HG03175 (cell line): Measurements from ENCODE around the gene OR9A2.

ENCODE experiments used
- ATAC-seq: cut with Tn5 transposase; IDR thresholded peaks from one replicate; pipeline ENCODE4 v1.9.1; 2021; ENCODE audit warnings: mild to moderate bottlenecking, moderate library complexity; ENCODE audit not compliant: unreplicated experiment

The OR9A2 gene, protein sequence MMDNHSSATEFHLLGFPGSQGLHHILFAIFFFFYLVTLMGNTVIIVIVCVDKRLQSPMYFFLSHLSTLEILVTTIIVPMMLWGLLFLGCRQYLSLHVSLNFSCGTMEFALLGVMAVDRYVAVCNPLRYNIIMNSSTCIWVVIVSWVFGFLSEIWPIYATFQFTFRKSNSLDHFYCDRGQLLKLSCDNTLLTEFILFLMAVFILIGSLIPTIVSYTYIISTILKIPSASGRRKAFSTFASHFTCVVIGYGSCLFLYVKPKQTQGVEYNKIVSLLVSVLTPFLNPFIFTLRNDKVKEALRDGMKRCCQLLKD

DNA sequence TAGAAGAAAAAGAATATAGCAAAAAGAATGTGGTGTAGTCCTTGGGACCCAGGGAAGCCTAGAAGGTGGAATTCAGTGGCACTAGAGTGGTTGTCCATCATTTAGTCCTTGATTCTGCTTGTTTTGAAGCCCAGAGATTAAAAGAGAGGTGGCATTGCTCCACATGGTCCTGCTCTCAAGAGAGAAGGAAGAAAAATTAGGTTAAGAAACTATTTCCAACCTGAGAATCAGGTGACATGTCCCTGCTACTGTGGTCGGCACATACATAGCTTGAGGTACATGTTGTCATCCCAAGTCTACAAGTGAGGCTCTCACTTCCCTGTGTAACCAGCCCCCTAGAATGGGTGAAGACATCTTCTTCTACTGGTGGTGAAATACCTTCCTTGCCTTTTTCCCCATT lies at the start of gene OR9A2:
Gene OR9A2 (minus strand): TSS at position 101 of the 400 bp plus-strand sequence. CDS start 0 bp downstream, at position 101.
- ATAC-seq, result no peak

DNA sequence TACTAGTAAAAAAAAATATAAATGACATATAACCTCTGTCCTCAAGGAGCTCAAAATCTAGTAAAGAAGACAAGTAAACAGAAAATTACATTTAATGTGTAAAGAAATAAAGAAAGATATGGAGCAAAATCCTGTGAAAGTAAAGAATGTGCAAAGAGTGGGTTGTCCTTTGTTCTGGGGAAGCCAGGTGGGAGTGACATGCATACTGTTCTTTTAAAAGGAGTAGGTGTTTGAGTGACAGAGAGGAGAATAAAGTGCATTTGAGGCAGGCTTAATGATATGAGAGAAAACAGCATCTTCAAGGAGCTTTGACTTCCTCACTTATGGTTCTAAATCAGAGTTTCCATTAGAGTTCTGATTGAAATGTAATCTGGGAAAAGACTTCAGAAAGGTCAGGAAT lies 47.2 kb upstream of the OR9A2 start:
- ATAC-seq, result no peak

DNA sequence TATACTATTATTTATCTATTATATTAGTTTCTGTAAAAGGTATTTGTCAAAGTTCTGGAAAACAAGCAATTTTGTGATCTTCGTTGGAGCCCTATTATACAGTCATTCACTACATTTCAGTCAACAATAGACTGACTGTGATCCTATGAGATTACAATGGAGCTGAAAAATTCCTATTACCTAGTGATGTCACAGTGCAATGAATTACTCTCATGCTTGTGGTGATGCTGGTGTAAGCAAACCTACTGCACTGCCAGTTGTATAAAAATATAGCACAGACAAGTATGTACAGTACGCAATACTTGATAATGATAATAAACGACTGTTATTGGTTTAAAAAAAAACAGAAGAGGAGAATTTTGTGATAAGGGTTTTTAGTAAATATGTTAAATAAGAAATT lies 46.6 kb upstream of the OR9A2 start:
- no peak for ATAC-seq

DNA sequence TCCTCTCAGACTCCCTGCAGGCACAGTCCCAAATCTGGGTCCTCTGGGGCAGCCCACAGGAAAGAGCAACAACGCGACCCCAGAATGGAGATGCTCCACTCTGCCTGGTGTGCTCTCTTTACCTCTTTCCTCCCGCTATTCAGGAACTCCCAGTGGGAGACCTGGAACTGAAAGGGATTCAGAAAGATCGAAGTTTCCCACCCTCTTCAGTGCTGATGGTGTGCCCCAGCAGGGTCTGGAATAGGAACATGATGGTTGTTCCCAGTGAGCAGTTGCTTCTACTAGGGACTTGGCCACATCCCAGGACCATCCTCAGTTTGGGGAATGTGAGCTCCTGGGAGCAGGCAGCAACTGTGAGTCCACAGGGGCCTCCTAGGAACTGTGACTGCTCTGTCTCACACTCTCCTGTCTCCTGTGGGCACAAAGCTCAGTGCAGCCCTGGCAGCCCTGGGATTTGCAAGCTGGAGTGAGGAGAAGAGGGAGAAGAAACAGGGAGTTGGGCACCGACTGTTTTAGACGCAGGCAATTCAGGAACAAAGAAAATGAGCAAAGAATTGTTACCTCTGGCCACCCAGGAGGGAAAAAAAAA lies 43.1 kb upstream of the OR9A2 start:
- ATAC-seq, result no peak

DNA sequence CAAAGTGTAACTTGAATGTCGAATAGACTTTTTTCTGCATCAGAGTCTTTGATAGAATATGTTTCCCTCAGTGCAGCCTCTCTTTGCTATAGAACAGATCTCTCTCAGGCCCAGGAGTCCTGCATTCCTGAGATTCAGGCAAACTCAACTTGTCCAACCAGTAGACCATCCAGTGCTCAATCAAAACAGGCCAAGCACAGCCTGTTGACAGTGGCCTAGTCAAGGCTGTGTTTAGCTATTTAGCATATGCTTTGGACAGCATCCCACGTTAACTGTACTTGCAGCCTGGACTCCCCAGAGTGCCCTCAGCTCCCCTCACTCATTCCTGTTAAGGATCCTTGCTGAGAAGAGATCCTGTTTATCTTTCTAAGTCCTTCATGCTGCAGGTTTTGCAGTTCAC lies 41.5 kb upstream of the OR9A2 start:
- no peak for ATAC-seq

DNA sequence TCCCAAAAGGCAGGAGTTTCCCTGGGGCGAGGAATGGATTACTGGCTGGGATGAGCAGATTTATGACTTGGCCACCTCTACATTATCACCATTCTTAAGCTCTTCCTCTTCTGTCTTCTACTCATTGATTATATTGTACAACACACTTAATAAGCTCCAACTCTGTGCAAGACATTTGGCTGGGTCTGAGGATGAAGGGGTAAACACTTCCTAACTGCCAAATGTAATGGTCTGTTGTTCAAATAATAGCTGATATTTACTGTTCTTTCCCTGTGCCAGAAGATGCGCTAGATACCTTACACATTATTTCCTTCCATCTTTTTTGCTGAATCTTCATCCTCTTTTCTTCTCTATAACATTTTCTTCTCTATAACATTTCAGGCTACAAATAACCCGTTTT lies 36.8 kb upstream of the OR9A2 start:
- no peak for ATAC-seq

DNA sequence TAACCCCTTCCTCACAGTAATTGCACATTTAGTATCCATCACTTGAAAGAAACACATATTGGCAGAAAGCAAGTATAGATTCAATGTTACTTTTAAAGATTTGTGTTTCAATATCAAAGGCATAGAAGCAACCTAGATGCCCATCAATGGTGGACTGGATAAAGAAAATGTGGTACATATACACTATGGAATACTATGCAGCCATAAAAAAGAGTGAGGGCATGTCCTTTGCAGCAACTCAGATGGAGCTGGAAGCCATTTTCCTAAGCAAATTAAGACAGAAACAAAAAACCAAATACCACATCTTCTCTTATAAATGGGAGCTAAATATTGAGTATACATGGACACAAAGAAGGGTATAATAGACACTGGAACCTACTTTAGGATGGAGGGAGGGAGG lies 28.8 kb upstream of the OR9A2 start:
- ATAC-seq, result no peak

DNA sequence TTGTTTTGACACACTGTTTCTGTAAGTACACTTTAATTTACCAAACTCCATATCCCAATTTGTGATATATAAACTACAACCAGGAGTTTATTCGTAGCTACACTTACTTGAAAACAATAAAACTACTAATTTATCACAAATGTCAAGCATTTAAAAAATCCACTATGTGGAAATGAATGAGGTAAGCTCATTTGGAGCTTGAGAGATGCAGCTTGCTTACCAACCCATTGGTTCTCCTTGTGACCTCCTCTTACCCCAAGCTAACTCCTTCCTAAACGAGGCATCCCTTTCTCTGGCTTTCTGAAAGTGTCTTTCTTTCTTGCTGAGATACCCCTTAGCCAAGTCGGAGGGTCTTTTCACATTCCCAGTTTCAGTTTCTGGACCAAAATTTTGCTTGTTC lies 27.7 kb upstream of the OR9A2 start:
- ATAC-seq, result no peak

DNA sequence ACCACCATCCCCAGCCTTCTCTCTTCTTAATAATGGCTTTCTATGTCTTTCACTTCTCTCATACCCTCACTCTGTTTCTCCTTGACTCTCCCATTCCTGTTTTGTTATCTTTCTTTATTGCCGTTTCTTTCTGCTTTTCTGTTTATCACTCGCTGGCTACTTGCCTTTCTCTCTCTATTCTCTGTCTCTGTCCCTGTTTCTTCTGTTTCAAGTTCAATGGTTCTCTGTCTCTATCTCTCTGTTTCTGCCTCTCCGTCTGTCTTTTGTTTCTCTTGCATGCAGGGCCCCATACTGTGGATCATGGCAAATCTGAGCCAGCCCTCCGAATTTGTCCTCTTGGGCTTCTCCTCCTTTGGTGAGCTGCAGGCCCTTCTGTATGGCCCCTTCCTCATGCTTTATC lies 25.1 kb upstream of the OR9A2 start, which contains the start of gene OR6V1:
Gene OR6V1 (plus strand): TSS at position 301 of the 400 bp plus-strand sequence. CDS start 0 bp downstream, at position 301.
- no peak for ATAC-seq

DNA sequence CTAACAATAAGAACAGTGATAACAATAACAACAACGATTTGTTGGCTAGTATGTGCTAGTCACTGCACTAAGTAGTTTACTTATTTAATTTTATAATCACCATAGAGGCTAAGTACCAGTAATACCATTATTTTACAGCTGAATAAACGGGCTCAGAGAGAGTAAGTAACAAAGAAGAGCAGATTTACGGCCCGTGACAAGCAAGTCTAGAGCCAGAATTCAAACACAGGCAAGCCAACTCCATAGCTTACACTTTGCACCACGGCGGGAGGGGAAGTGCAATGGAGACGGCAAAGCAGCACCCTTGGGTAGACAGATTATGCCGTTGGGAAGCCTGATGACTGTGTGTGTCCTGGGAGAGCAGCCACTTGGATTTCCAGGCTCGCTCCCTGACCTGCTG lies 24.0 kb upstream of the OR9A2 start:
- ATAC-seq, result no peak

DNA sequence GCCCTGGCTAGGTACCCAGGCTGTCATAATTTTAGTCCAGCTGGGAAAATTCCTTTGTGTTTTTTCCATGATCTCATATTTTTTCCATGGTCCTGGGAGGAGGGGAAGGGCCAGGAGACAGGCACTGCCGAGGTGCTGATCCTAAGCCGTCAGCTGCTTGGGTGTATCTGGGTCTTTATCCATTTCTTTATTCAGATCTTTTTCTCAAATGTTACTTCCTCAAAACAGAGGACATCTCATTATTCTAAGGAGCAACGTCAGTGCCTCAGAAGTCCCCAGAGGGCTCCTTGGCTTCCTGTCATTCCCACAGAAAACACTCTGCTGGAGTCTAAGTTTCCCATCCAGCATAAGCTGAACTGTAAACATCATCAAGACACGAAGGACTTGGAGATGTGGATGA lies 22.4 kb upstream of the OR9A2 start:
- ATAC-seq, result no peak

DNA sequence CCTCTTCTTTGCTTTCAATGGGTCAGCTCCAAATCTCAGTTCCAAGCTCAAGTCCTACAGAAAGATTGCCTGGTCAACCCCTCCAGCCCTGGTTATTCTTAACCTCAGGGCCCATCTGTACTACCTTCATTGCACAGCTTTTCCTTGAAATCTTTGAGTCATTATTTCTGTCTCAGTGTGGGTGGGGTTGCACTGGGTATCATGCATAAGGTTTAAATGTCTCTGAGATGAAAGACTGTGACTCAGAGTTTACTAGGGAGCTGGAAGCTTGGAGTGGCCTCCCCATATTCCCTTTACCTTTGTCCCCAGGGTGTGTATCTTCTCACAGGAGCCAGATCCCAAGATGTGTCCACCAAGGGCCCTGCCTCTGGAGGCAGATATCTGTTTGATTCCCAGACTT lies 21.9 kb upstream of the OR9A2 start:
- no peak for ATAC-seq

DNA sequence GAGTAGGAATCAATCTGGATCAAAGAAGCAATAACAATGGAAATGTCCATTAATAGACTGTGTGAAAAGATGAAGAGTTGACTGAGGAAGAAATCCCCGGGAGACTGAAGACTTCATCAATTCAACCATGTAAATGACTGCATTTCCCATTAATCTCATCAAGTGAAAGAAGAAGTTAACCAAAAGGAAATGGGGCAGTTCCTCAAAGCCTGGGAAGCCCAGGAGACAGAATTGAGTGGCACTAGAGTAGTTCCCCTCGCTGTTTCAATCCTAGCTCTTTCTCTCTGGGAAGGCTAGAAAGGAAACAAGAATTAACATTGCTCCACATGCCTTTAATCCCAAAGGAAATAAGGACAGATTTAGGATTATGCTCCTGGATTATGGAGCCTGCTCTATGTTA lies 20.4 kb upstream of the OR9A2 start:
- no peak for ATAC-seq

DNA sequence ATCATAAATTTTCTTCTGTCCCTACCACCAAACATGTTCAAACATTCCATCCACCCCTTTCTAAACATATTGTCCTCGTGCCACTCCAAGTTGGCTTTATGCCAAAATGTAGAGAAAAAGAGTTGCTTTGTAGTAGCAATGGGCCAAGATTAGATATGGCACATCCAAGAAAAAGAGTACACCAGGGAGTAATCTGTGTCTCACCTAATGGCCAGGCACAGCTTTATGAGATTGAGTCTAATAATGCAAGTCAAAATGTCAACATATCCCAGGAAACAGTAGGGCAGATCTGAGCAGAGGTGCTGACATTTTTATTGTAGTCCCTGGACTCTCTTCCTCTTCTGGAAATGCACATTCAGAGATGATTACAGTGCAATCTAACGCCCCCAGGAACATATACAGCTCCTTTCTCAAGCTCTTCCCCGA lies 19.5 kb upstream of the OR9A2 start:
- ATAC-seq, result no peak

DNA sequence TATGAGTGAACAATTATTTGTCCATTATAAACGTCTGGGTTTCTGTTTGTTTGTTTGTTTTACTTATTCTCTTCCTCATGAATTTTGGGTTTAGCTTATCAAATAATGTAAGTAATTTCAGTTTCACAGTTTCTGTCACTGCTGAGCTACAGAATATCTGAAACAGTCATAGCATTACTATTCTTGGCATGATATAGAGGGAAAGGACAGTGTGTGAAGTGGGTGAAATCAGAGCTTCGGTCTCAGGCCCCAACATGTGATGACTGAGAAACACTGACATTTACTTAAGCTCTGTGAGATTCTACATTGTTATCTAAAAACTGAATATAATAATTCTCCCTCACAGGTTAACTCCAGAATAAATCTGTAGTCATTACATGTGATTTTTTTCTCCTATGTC lies 16.5 kb upstream of the OR9A2 start:
- ATAC-seq, result peak; percentile 50

DNA sequence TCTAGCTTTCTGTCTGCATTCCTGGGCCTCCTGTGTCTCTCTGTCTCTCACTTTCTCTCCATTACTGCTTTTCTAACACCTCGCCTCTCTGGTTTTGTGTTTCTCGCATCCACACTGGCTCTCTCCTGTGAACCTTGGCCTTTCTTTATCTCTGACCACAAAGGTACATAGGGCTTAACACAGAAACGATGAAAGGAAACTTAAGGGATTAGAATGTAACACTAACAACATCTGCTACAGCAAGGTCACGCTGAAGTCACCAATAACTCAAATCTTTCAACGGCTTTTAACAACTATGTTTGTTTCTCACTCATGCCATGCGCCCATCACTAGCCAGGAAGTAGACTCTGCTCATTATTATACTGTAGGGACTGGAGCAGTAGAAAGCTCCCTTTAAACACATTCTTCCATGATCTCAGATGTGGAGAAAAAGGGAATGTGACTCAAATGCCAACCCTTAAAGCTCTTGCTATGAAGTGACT lies 15.9 kb upstream of the OR9A2 start:
- no peak for ATAC-seq

DNA sequence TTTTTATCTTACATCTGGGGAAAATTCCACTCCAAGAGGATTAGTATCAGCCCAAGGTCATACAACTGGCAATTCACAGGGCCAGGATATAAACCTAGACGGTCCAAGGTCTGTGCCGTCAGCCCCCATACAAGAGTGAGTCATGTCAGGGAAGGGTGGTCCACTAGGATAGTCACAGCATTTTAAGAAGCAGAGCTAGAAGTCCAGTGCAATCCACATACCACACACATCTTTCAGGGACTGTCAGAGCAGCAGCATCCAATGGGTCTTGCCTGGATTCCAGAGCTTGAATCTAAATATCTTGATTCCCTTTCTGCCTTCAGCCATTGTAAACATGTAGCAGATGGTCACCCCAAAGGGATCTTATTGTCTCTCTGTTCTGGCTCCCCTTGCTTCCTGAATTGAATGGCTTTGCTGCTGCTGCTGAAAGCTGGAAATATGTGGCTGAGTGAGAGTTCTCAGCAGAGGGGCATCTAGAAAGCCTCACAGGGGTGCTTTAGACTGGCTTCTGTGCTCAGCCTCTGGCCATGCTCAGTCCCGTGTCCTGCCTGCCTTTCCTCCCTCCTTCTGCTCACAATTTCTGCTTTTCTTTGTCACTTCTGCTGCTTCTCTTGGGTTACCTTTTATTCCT lies 15.3 kb upstream of the OR9A2 start:
- no peak for ATAC-seq

DNA sequence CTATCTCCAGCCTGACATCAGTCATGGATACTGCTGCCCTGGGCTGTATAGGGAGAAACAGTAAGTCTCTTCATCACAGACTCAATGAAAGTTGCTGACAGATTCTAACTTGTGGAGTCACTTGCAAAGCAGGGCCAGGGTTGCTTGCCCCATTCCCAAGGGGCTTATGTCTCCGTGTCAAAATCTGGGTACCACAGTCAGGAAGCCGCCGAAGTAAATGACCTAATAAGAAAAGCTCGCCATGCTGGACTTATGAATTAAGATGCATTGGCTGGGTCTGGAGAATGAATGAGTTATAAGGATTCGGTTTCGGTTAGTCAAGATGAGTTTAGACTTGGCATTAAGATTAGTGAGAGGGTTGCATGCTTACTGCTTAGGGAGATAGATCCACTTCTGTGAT lies 14.4 kb upstream of the OR9A2 start:
- no peak for ATAC-seq

DNA sequence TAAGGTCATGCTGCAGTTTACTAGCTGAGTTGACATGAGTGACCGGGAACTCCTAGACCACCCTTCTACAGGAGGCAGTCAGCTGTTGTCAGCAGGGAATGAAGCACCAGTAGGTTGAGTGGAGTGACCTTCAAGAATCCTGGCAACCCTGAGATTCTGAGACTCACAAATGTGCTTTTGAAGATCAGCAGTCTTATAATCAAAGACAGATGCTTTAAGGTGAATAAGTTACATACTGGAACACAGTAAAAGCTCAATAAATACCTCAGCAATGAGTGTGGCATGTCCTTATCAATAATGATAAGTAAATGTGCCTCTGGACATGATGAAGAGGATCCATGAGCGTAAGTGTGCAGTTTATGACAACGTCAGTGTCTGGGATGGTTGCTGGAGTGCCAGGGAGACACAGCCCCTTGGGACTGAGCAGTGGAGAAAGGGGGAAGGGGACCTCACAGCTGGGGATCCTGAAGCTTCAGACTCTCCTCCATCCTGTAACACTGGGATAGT lies 13.3 kb upstream of the OR9A2 start:
- ATAC-seq, result no peak

DNA sequence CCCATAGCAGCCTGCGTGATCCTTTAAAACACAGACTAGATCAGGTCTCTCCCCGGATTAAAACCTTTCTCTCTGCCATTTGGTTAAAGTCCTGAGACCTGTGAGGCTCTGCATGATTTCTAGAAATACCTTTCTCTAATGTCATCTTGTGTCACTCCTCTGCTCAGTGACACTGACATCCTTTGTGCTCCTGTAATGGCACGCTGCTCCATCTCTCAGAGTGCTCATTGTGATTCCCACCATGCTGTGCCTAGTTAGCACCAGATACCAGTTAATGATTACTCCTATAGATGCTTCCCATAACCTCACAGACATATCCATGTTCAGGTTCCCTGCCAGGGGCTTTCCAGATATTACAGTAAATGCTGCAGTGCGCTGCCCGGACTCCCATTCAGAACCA lies 11.7 kb upstream of the OR9A2 start:
- no peak for ATAC-seq

DNA sequence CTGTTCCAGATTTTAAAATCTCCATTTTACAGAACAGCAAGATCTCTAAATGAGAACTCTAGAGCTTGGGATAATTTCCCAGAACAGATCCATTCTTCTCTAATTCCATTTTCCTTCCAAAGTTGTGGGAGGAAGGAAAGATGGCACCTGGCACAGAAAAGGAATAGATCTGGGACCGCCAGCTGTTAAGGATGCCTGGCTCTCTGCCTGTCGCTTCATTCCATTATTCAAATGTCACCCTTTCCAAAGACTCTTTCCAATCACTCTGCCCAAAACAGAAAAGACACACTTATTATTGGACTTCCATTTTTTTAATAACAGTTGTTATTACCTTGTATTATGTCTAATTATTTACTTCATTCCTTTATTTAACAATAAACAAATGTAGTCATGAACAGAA lies 751 bp upstream of the OR9A2 start:
- no peak for ATAC-seq

DNA sequence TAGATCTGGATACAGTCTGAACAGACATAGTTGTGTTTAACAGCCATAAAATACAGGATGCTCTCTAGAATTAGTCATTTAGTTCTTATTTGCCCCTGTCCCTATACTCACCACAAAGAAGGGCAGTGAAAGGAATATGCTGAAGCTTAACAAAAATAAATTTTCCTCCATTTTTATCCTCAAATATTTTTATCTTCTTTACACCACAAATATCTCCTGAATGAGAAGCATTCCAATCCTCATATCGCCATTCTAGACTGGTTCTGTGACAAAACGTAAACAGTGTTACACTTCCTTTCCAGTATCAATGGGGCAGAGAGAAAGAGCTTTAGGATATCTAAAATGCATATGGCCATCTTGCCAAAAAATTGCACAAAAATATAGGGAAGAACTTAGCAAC lies 1.6 kb downstream of the OR9A2 start:
- ATAC-seq, result no peak
